IMR-90 (cell line): ENCODE data around the gene ATG3.

ENCODE experiments used
- CEBPB ChIP-seq: IDR thresholded peaks from 2 replicates; pipeline ENCODE4 v1.6.1; 2012; ENCODE audit warnings: low read depth, low read length, improper control_type of control experiment
- CHD1 ChIP-seq: IDR thresholded peaks from 2 replicates; pipeline ENCODE4 v1.6.1; 2012; ENCODE audit warnings: low read depth, low read length, improper control_type of control experiment
- CTCF ChIP-seq: conservative IDR thresholded peaks from 2 replicates; pipeline ENCODE4 v1.5.1; 2012; ENCODE audit warnings: mild to moderate bottlenecking, low read depth, low read length, improper control_type of control experiment
- ELK1 ChIP-seq: fragments of 150-350 bp; IDR thresholded peaks from 2 replicates; pipeline ENCODE4 v1.6.1; 2016; ENCODE audit warnings: low read depth, mild to moderate bottlenecking, low read length, moderate library complexity, borderline replicate concordance
- FOS ChIP-seq: fragments of 150-350 bp; IDR thresholded peaks from 2 replicates; pipeline ENCODE4 v1.6.1; 2016; ENCODE audit warnings: low read depth, low read length
- MAFK ChIP-seq: IDR thresholded peaks from 2 replicates; pipeline ENCODE4 v1.6.1; 2012; ENCODE audit warnings: low read depth, low read length, improper control_type of control experiment
- MAZ ChIP-seq: IDR thresholded peaks from 2 replicates; pipeline ENCODE4 v1.6.1; 2012; ENCODE audit warnings: low read depth, mild to moderate bottlenecking, low read length, improper control_type of control experiment, moderate library complexity, borderline replicate concordance
- MXI1 ChIP-seq: IDR thresholded peaks from 2 replicates; pipeline ENCODE4 v1.6.1; 2012; ENCODE audit warnings: low read depth, mild to moderate bottlenecking, low read length, moderate library complexity, borderline replicate concordance
- POLR2A ChIP-seq: IDR thresholded peaks from 2 replicates; pipeline ENCODE4 v1.6.1; 2012; ENCODE audit warnings: mild to moderate bottlenecking, low read depth, low read length
- RAD21 ChIP-seq: IDR thresholded peaks from 2 replicates; pipeline ENCODE4 v1.6.1; 2012; ENCODE audit warnings: low read length, improper control_type of control experiment
- RCOR1 ChIP-seq: IDR thresholded peaks from 2 replicates; pipeline ENCODE4 v1.6.1; 2012; ENCODE audit warnings: mild to moderate bottlenecking, low read length, improper control_type of control experiment; ENCODE audit not compliant: insufficient replicate concordance
- RFX5 ChIP-seq: IDR thresholded peaks from 2 replicates; pipeline ENCODE4 v1.8.0; 2012; ENCODE audit warnings: low read depth, mild to moderate bottlenecking, low read length, moderate library complexity
- SMC3 ChIP-seq: fragments of 150-350 bp; IDR thresholded peaks from 2 replicates; pipeline ENCODE4 v1.6.1; 2016; ENCODE audit warnings: low read depth, mild to moderate bottlenecking, antibody characterized with exemption, low read length, moderate library complexity
- USF2 ChIP-seq: fragments of 150-350 bp; IDR thresholded peaks from 2 replicates; pipeline ENCODE4 v1.6.1; 2017; ENCODE audit warnings: mild to moderate bottlenecking, antibody characterized with exemption, low read length, low read depth

- TF ChIP-seq POLR2A (no peak), CTCF (no peak), USF2 (no peak), RCOR1 (no peak), CEBPB (no peak), RFX5 (no peak), ELK1 (no peak), MXI1 (no peak), MAZ (no peak), FOS (no peak), MAFK (no peak), RAD21 (no peak), SMC3 (no peak), CHD1 (no peak)
Measured at GRCh38 chr3:112500621-112501020, 61.1 kb downstream of the ATG3 start.
